ENCODE results near the gene MARCO.
"Not testable (repeated sequence)": the region's sequence is repeated elsewhere in the genome, so short reads cannot be mapped to it uniquely, and the experiment has no call there.

MARCO gene

GRCh38 chr2:118929059-118929458 is 12.9 kb upstream of the MARCO start:
- DNase-seq: no peak

- DNase-seq: no peak
Observed at GRCh38 chr2:118932949-118933348, 9.0 kb upstream of the MARCO start.

DNA sequence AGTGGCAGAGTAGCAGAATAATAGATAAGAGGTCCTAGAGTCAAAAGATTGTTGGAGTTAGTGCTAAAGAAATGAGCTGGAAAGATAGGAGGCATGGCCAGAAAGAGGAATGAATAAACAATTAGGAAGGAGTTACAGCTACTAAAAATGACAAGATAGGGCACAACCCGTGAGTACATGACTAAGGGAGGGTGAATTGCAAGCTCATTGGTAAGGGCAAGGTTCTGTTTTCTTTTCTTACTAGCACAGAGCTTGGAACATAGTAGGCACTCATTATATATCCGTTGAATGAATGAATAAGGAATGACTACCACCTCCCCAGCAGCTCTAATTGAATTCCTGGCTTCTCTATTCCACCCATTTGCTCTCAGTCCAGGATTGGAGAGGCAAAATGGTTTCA is 5.7 kb upstream of the MARCO start:
- DNase-seq: no peak

GRCh38 chr2:118936936-118937335 is 5.1 kb upstream of the MARCO start:
- DNase-seq: no peak

- no peak for DNase-seq
Observed at GRCh38 chr2:118937817-118938216, 4.2 kb upstream of the MARCO start.

- no peak for DNase-seq
Observed at GRCh38 chr2:118939994-118940393, 2.0 kb upstream of the MARCO start.

DNA sequence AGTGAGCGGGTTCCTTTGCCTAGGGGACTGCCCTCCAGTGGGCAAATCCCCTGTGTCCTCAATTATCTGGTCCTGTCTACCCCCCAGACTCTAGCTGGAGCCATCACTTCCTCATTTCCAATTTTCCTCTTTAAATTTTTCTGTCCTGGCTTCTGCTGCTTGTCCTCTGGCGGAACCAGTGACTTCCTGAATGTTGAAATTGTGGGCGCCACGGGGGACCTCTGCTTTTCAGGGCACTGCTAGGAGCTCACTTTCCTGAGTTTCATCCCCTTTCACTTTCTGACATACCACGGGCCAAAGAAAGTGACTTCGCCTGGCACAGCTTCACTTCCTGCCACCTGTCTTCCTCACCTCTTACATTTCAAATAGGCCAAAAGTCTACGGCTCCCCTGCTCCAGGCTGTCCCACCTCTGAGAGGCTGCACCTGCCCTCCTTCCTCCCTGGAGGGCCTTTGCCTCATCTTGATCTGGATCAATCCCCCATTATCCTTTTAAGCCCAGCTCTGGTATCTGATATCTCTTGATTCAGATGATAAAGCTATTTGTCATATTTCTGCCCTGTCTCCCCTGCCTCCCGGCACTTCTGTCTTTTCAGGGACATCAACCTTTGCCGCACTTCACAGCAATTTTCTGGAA is 1.4 kb upstream of the MARCO start:
- DNase-seq: no peak

GRCh38 chr2:118943286-118943685 is 1.3 kb downstream of the MARCO start:
- no peak for DNase-seq

- no peak for DNase-seq
Observed at GRCh38 chr2:118945881-118946280, 3.9 kb downstream of the MARCO start.

GRCh38 chr2:118948266-118948665 is 6.3 kb downstream of the MARCO start:
- not testable (repeated sequence) for DNase-seq

GRCh38 chr2:118954297-118955060 is 12.5 kb downstream of the MARCO start:
- no peak for DNase-seq

- DNase-seq: no peak
Observed at GRCh38 chr2:118965737-118966136, 23.7 kb downstream of the MARCO start.

GRCh38 chr2:118967124-118967880 is 25.3 kb downstream of the MARCO start:
- no peak for DNase-seq

DNA sequence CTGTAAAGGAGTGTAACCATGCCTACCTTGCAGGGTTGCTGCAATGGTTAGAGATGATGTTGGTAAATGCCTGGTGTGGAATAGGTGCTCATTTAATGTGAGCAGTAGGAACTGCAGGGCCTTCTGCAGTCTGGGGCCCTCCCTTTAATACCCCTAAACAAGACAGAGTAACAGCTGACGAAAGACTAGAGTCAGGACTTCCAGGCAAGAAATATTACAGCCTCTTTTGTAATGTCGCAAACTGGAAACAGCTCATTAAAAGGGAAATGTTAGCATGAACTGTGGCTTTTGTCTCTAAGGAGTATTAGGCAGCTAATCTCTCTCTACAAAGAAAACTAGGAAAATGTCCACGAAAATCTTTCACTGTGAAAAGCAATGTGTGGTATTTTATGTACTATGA is 26.0 kb downstream of the MARCO start:
- DNase-seq: no peak

DNA sequence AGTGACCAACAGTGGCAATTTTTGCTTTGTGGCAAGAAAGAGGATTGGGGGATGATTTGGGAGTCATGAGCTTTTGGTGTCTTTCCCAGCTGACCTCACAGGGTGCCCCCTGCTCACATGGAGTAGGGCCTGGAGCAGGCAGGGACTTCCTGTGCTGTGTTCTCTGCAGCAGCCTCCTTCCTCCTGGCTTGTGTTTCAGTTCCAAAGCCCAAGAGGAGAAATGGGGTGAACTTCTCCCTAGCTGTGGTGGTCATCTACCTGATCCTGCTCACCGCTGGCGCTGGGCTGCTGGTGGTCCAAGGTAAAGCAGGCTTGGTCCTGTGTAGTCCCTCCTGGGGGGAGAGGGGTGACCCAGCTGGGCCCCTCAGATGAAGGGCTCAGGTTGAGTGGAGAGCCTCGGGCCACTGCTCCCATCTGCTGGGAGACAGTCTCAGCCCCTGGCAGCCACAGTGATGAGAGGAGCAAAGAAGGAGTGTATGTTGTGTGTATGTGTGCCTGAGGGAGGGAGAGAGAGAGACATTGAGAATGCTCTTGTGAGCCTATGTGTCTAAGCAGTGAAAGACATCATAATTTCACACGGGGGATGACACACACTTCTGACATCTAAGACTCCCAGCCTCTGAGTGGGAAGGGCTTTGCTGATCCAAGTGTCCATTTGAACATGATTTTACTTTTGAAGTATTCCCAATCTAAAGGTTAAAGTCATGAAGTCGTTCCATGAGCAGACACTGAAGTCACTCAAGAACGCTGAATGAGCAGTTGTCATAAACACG is 27.2 kb downstream of the MARCO start:
- no peak for DNase-seq

GRCh38 chr2:118969734-118970395 is 27.9 kb downstream of the MARCO start:
- no peak for DNase-seq

GRCh38 chr2:118970396-118971135 is 28.6 kb downstream of the MARCO start:
- no peak for DNase-seq

DNA sequence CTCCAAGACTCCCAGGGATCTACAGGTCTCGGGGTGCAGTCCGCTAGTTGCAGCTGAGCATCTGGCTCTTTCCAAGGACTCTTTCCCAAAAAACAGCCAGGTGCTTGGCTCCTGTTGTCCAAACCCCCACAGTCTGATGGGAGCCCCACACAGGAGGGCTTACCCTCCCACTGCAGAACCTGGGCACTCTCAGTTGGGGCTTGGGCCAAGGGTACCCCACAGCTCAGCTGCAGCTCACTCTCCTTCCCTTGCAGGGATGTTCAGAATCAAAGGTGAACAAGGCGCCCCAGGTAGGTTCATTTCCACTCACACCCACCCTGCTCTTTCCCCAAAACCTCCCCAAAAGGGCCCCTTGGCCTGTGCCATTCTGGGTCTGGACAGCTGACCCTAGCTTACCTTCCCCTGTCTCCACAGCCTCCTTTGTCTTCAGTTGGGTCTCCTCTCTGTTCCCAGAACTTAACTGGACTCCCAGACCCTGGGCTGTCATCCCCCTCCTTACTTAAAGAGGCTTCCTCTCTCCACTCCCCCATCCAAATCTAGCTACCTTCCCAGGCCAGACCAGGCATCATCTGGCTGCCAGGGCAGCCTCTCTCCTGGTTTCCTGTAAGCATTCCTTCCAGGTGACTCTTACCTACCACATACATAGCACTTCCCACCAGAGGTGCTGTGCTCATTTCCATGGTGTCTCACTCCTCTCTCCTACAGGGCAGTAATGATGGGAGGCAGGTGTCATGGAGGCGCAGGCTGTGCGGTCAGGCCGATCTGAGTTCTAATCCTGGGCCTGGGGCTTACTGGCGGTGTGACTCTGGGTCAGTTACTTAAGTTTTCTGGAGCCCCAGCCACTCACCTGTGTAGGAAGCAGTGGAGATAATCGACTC is 29.5 kb downstream of the MARCO start:
- DNase-seq: no peak

GRCh38 chr2:118973542-118973951 is 31.6 kb downstream of the MARCO start:
- DNase-seq: no peak

DNA sequence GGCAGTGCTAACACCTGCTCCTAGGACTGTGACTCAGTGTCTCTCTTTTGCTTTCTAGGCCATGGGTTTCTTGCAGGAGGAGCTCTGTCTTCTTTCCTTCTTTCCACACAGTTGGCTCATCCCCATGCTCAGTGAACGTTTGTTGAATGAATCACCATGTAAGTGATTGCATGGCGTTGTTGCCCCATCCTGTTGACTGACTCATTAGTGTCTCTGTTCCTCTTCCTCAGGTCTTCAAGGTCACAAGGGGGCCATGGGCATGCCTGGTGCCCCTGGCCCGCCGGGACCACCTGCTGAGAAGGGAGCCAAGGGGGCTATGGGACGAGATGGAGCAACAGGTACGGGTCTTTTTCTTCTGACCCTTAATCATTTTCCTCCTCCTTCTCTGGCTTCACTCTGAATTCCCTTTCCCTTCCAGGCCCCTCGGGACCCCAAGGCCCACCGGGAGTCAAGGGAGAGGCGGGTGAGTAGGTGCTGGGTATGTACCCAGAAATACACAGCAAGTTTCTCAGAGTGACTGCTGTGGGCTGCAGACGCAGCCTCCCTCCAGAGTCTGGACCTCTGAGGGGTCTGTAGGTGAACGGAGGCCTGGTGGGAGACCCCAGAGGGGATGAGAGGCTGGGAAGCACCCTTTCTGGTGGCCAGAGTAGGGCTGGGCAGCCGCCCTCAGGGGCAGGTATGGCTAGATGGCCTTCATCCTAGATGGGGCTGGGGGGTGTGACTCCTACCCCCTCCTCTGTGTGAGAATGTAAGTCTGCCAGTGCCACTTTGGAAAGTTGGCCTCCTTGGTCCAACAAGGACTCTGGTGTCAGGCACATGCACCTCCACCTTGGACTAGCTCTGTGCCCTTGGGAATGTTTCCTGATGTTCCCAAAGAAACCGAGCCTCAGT is 32.4 kb downstream of the MARCO start:
- no peak for DNase-seq

Data from stimulated activated CD4-positive, alpha-beta T cell treated with anti-CD3 and anti-CD28 coated beads, Interleukin-4, amount 100 ng/mL, for 1 hour (primary cell).